Measurements from ENCODE around the gene UNC13C. TPM values are rescaled to one million over a fixed set of nuclear protein-coding genes. Genes with fewer than 3 reads are reported as not detected.

Gene UNC13C
- total RNA-seq, 1 donor from 2014 or later, result 0.21 TPM

DNA sequence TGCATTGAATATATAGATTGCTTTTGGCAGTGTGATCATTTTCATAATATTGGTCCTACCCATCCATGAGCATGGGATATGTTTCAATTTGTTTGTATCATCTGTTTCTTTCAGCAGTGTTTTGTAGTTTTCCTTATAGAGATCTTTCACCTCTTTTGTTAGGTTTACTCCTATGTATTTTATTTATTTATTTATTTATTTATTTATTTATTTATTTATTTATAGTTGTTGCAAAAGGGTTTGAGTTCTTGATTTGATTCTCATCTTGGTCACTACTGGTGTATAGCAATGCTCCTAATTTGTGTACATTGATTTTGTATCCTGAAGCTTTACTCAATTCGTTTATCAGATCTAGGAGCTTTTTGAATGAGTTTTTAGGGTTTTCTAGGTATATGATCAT lies 478.2 kb downstream of the UNC13C start:
- no peak for DNase-seq (ENCODE audit: low read depth)

DNA sequence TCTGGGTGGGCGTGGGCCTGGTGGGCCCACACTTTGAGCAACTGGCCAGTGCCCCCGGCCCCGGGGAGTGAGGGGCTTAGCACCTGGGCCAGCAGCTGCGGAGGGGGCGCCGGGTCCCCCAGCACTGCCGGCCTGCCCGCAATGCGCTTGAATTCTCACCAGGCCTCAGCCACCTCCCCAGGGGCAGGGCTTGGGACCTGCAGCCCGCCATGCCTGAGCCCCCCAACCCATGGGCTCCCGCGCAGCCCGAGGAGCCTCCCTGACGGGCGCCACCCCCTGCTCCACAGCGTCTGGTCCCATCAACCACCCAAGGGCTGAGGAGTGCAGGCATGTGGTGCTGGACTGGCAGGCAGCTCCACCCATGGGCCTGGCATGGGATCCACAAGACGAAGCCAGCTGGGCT lies 484.3 kb downstream of the UNC13C start:
- DNase-seq (ENCODE audit: low read depth), result no peak

DNA sequence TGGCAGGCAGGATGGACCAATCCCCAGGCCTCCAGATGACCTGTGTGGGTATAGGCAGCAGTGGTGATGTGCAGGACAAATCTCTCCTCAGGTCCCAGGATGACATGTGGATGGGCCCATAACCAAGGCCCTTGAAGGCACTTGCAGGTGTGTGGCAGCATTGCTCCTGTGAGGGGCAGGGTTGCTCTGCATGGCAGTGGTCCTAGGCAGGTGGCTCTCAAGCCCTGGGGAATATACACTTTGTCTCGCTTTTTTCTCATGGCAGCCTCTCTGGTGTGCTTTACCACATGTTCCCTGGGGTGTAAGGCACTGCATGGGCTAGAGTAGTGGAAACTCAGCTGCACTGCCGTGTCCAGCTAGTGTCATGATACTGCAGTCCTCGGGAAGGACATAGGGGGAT lies 503.6 kb downstream of the UNC13C start:
- DNase-seq (ENCODE audit: low read depth), result no peak

DNA sequence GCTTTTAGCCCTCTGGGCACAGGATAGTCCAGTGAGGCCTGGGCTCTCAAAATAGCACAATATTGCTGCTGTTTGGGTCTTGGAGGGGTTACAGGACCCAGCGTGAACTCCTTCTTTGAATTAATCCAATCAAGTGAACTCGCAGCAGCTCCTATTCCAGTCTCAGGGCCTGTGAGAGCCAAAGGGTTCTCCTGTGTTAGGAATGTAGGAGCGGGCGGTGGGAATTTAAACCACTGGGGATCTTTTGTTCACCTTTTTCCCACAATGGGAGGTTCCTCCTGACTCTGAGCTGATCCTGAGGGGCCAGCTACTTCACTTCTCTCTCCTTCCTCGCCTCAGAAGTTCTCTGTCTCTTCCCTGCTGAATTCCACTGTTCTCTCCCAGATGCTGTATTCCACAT lies 504.0 kb downstream of the UNC13C start:
- no peak for DNase-seq (ENCODE audit: low read depth)

DNA sequence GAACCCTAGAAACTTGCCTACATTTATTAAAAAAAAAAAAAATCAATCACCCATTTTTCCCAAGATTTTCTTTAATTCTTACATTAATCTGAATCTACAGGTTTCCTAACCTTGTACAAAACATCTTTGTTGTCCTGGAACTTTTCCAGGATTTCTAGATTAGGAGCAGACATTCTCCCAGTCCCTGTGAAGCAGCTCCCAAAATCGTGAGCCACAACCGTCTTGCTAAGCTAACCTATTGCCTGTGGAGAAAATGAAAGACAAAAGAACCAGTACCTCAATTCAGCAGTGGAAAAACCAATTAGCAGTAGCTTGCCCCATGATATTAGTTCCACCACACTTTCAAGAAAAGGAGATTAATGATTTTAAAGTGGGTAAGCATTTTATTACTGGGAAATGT lies 522.1 kb downstream of the UNC13C start:
- no peak for DNase-seq (ENCODE audit: low read depth)

DNA sequence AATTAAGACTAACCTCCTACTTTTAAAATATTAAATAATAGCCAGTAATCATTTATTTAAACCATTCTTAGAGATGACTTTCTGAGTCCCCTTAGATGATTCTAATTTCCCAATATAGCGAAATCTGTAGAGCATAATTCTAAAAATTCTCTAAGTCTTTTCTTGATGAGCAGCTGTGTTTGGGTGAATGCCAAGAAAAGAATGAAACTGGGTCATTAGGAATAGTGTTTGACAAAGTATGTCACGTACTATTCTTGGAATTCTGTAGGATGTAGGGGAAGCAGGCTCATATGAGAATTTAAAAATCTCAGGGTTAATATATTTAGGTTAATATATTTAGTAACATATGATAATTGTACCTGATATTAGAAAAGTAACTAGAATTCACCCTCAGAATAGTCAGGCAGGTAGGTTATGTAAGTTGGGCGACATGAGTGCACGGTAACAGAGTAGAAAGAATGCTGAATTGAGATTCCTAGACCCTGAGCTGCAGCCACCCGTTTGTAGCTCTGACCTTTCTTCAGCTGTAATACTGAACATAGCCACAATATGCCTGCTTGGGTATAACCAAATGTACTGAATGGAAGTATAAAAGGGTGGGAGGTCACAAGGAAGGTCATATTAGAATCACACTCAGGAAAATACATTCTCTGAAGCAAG lies 524.3 kb downstream of the UNC13C start:
- no peak for DNase-seq (ENCODE audit: low read depth)

DNA sequence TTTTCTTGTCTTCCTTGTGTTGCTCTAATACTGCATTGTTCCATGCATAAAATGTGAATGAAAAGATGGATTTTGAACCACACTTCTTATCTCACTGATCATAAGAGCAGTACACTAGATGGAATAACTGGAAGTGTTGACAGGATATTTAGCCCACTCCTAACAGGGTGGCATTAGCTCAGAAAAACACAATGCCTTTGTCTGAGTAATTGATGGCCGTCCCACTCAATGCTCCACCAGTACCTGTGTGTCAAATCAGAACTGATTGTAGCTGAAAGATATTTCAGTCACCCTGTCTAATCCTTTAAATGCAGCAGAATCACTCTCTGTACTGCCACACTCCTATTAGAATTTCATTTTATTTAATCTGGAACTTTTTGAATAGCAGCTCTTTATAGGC lies 526.5 kb downstream of the UNC13C start:
- DNase-seq (ENCODE audit: low read depth), result no peak

DNA sequence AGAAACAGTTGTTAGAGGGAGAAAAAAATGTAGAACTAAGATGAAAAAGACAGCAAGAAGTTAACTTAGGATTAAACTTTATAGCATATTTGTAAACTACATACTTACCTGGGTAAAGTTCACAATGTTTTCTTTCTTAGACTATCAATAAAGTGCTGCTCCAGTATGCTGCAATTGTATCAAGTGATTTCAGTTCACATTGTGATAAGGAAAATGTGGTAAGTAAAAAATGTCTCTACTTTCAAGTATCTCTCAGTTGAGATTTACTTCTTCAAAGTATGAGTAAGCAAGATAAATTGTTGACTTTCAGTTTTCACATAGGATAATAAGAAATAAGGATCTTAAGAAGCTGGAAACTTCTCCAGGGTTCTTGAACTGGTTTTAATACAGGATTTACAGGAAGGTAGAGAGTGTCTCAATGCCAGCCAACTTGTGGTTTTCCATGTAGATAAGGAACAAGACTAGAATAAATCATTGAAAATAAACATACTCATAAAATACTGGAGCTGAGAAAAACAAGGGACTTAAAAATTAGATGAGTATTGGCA lies 528.8 kb downstream of the UNC13C start:
- no peak for DNase-seq (ENCODE audit: low read depth)

DNA sequence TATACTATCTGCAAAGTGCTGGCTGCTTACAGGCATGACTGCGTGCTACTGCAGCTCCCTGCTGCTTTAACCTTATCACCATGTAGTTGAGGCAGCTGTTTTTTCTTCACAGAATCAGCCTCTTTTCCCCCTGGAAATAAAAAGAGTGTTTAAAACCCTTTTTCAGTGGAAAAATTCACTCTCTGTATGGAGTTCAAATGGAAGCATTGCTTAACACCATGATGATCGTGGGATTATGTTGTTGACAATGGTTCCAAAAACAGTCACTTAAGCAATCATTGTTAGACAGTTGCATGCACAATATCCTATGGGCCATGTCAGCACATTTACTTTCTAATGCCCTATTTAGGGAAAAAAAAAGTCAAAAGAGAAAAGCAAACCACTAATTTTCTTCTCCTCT lies 536.4 kb downstream of the UNC13C start:
- DNase-seq (ENCODE audit: low read depth), result no peak

DNA sequence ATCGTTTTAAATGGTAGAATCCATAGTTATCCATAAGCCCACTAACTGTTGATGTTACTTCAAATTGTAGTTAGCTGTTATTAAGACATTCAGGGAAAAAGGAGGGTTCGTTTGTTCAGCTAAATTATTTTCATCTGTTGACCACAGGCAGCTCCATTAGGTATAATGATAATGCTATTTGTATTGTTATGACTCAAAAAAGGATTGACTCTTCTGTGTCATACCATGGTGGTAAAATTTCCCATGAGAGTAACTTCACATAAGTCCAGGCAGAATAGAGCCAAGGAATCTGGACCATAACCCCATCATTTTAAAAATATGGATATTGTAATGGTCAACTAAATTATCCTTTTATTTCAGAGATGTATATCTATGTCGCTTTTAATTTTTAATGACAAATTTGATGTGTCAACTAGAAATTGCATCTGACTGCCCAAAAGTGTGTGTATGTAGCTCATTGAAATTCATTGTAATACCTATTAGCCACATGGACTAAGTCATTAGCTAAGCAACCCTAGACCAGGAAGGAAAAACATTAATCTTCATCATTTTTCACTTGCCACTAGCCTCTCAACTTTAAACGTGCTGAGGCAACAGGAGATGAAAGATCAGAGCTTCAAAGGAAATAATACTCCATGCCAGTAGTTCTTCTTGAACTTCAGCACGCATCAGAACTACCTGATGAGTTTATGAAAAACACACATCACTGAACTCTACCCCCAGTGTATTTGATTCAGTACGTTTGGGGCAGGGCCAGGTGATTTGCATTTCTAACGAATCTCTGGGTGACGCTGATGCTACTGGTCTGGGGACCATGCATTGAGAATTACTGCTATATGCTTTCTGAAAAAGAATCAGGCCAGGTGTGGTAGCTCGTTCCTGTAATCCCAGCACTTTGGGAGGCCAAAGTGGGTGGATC lies 537.7 kb downstream of the UNC13C start:
- DNase-seq (ENCODE audit: low read depth), result no peak

DNA sequence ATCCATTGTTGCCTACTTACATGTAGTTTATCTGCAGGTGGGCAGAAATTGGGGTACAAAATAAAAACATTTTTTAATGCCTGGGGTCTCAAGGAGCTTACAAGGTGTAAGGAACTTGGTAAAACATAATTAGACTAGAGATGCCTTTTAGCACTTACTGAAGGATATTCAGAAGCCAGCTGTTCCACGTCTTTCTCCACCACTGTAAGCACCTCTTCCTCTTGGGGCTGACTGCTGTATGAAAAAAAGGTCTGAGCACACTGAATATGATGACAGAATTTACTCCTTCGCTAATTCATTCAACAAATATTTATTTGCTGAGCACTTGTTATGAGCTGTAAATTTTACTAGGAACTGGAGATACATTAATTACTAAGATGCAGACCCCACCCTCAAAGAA lies 539.1 kb downstream of the UNC13C start:
- no peak for DNase-seq (ENCODE audit: low read depth)

DNA sequence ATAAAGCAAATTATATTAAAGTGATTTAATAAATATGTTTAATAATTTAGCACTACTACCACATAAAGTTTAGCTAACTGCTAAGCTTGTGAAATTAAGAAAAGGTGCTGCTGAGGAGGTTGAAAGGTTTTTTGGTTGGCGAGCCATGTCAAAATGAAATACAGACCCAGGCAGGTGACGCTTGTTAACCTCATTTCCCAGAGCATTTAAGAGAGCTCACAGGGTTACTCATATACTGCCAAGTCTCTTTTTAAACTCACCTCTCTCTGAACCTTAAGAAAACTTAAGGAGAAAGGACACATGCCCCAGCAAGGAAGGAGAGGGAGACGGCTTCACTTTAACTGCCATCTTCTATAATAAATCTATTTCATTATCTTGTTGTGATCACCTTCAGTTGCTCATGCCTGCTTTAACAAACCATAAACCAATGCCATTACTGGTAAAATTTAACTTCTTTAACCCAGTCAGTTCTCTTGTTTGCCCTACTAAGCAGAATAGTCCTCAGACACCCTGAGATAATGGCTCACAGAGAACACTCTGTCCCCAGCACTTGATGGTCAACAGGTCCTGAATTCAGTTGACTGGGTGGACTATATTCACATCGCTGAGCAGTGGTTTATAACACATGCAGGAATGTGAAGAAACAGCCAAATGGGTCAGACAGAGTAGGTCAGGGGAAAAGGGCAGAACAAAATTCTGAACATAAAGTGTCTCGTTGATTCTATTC lies 540.1 kb downstream of the UNC13C start:
- no peak for DNase-seq (ENCODE audit: low read depth)

DNA sequence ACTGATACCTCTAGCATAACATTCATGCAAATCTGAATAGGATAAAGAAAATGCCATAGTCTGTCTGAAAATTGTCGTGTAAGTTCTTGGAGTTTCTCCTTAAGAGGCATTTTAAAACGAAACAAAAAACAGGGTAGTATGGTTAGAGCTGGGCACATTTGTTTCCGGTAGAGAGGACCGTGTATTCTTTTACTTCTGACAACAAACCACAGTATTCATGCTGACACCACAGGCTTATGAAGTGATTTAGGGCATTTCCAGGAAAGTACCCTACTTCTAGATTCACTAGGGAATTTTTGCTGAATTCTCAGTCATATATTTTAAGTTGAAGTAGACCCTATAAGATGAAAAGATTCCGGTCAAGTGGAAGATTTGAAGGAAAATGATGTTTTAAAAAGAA lies 541.3 kb downstream of the UNC13C start:
- DNase-seq (ENCODE audit: low read depth), result no peak

DNA sequence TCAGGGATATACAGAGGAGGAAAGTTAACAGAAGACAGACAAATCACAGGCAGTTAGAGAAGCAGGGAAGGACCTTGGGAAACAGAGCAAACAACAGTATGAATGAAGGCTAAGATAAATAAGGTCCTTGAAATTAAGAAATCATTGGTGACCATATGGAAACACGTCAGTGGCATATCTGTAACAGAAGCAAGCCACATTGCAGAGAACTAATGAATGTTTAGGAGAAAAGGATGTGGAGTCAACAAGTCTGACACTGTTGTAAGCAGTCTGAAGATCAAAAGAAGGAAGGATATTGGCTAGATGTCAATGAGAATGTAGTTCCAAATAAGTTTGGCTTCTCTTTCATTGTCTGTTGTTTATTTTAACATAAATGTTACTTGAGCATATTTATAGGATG lies 542.4 kb downstream of the UNC13C start:
- no peak for DNase-seq (ENCODE audit: low read depth)

DNA sequence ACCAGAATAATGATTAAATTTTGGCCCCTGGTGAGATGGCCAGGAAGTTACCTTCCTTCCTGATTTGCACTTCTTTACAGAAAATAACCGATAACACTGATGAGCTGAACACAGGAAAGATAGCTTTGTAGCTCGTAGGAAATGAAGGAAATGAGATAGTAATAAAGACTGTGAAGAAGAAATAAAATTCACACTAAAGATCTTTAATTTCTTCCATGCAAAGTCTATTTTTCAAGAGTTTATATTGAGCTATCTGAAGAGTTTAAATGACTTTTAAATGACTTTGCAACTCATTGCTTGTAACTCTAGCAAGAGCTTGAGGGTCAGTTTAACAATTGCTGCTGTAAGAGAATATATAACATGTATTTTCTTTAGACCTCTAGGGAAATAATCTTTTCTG lies 543.0 kb downstream of the UNC13C start:
- no peak for DNase-seq (ENCODE audit: low read depth)

DNA sequence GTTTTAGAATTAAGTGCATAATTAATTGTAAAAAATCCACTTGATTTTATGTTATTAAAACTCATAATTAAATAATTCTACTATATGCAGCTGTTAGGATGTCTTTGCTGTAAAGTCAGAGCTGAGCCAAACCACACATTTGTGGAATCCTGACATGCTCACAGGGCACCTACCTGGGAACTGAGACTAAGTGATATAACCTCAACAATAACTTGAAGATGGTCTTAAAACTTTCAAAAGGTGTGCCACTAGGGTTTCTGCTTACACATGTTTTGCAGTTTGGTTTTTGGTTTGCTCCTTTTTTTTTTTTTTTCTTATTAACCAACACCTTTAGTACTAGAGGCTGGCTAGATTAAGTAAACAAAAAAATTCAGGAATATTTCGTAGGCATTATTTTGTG lies 549.8 kb downstream of the UNC13C start:
- no peak for DNase-seq (ENCODE audit: low read depth)

DNA sequence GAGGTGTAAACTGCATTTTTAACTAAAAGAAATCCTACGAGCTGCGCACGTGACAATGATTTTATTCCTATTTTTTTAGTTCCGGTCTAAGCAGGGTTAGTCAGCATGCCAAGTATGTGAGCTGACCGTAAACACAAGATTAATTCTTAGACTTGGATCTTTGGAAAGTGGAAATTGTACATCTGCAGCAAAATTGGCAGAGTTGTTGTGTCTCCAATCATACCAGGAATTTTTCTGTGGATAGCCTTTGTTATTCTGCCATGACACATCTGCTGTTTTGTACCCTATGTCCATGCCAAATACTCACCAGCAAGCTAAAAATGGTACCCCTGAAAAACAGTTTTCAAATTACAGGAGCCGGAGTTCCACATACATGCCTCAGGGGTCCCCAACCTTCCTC lies 562.5 kb downstream of the UNC13C start:
- DNase-seq (ENCODE audit: low read depth), result peak; percentile 2

DNA sequence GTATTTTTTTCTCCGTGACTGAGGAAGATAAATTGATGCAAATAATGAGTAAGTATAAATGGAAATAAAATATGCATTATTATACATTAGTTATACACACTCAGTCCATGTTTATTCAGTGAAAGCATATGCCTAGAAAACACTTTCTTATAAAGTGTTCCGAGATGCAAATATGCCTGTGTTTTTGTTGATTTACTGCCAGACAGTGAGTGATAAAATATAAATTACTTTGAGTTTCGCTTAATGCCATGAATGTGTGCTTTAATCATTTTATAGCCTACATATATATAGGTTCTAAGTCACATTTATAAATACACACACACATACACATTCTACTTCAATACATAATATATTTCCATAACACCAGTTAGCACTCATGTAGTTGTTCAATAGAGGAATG lies 569.2 kb downstream of the UNC13C start:
- no peak for DNase-seq (ENCODE audit: low read depth)

DNA sequence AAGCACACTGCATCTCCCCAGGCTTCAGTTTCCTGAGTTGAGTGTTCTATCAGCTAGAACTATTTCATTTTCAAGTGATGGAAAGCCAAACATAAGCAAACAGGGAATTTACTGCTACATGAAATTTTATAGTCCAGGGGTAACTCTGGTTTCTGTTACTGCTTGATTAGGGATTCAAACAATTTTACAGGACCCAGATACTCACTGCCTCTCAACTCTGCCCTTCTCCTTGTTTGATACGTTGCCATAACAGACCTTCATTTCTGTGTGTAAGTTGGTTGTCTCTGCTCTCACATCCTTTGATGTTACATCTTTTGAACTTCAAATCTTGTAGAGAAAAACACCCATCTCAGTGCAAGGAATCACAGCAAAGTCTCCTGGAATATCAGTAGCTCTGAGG lies 572.7 kb downstream of the UNC13C start:
- no peak for DNase-seq (ENCODE audit: low read depth)

DNA sequence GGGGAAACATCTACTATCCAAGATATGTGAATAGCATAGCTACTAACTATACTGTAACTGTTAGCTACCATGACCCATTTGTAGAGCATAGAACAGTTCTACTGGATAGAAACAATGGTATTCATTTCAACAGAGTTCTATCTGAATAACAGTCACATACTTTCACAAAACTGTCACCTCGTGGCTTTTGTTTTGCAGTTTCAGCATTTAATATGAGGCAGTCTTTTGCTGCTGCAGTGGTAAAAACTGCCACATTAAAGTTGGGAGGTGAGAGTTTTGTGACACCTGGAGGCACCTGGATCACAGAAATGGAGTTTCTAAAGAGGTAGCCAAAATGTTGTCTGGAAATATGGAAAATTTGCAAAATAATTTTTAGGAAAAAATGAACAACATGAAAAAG lies 578.0 kb downstream of the UNC13C start:
- no peak for DNase-seq (ENCODE audit: low read depth)

DNA sequence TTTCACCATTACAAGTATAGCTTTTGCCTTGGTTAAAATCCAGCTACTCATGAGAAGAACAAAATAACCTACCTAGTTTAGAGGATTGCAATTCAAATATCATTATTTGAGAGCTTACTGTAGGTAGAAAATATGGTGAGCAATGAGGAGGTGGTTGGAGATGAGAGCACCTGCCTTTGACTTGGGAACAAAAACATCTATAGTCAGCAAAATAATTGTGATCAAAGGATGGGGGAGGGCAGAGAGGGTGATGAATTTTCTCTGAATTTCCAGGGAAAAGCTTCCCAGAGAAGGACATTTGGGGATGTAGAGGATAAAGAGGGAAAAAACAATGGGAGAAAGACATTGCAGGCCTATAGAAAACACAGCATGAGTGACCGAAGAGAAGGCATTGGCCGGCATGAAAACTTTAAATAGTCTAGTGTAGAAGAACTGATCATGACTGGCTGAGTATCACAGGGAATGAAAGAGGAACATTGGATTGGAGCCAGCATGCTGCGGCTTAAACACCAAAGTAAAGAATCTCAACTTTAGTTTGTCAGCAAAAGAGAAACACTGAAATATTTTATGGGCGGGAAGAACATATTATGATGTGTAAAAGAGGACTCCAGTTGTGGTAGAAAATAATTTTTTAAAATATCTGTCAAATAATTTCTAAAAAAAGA lies 581.3 kb downstream of the UNC13C start:
- no peak for DNase-seq (ENCODE audit: low read depth)

Data from myocyte (in vitro differentiated cells).